Kidney (tissue), 14 donors: Measurements from ENCODE around the gene CCL25. TPM values are rescaled to one million over a fixed set of nuclear protein-coding genes. Genes with fewer than 3 reads are reported as not detected.

Source experiments
- DNase-seq, 5 donors: peaks; one replicate each; pipeline ENCODE4 v3.0.0-alpha.2; 2013 to 2020
- FAIRE-seq: peaks from 2 replicates; lab custom pipeline; 2012; peaks lifted over from hg19 to GRCh38; lab: Jason Lieb, UNC
- H3K27ac ChIP-seq, 2 donors: one replicate each; pipeline ENCODE4 v1.7.0; 2013; ENCODE audit warnings: low read depth in 2 of 2, low read length in 2 of 2, inconsistent platforms in 1 of 2
- H3K27me3 ChIP-seq: one replicate; pipeline ENCODE4 v1.7.1; 2013; ENCODE audit warnings: low read length, inconsistent platforms; ENCODE audit not compliant: control insufficient read depth, insufficient read depth
- H3K36me3 ChIP-seq, 3 donors: one replicate each; pipeline versions ENCODE4 v1.7.0 to v1.7.1; 2013; ENCODE audit warnings: low read length in 3 of 3, control low read depth in 1 of 3, inconsistent platforms in 1 of 3; ENCODE audit not compliant: insufficient read depth in 3 of 3, control insufficient read depth in 2 of 3
- H3K4me1 ChIP-seq, 3 donors: one replicate each; pipeline versions ENCODE4 v1.7.0 to v1.7.1; 2013; ENCODE audit warnings: low read length in 3 of 3, inconsistent platforms in 1 of 3, low read depth in 1 of 3; ENCODE audit not compliant: control insufficient read depth in 2 of 3, insufficient read depth in 2 of 3
- H3K4me3 ChIP-seq, 3 donors: one replicate each; pipeline versions ENCODE4 v1.7.0 to v1.8.1; 2013; ENCODE audit warnings: low read length in 3 of 3, control low read depth in 1 of 3, inconsistent platforms in 1 of 3
- H3K9ac ChIP-seq, 3 donors: one replicate each; pipeline versions ENCODE4 v1.7.0 to v1.7.1; 2013; ENCODE audit warnings: low read length in 3 of 3, control low read depth in 1 of 3, inconsistent platforms in 1 of 3
- H3K9me3 ChIP-seq, 3 donors: one replicate each; pipeline versions ENCODE4 v1.7.0 to v1.7.1; 2013; ENCODE audit warnings: low read length in 3 of 3, control low read depth in 1 of 3, inconsistent platforms in 1 of 3; ENCODE audit not compliant: control insufficient read depth in 2 of 3, insufficient read depth in 1 of 3
- CTCF ChIP-seq: IDR thresholded peaks from 3 replicates; pipeline ENCODE4 v1.5.1; 2012; ENCODE audit warnings: mild to moderate bottlenecking, moderate library complexity, borderline replicate concordance; ENCODE audit not compliant: insufficient read depth; ENCODE audit errors: extremely low read depth
- intact Hi-C: fragments of 100-400 bp; cut with DNase I; formaldehyde crosslinking; loops from one replicate; pipeline ENCODE4 v1.11.1; 2022
- polyA plus RNA-seq: library from polyadenylated mRNA; stranded (reverse); fragments of 350-450 nt; fragmentation: Illumina TruSeq; extraction: RNeasy Lipid Tissue Mini Kit (QIAGEN cat#74804); gene quantifications from one replicate; pipeline ENCODE4 v1.2.3, GENCODE V29; 2014; ENCODE audit warnings: low read depth, low replicate concordance; ENCODE audit not compliant: insufficient read depth
- total RNA-seq: library from RNA; stranded (reverse); fragmentation: NEBNext Ultra II Directional; extraction: Animal tissue kit (Norgen Biotek cat#: 25700); gene quantifications from one replicate; pipeline ENCODE4 v1.2.1, GENCODE V29; 2021
- donor health status: control.
- donor health status: control.
- donor health status: control.
- donor health status: control.
- donor health status: control.
- donor health status: DM: yes; HTN: yes; CAD: no.
- donor health status: Normal renal cell carcinoma (clear cell type).

The CCL25 gene
- total and polyA plus RNA-seq, 2 donors from 2014 or later, result not detected

- DNase-seq (no peak), FAIRE-seq (no peak)
- TF ChIP-seq CTCF, result no peak
- no peaks in the 10 kb centered on the region for H3K27me3 ChIP-seq
- H3K27ac ChIP-seq, result no peak overlapping the region
- intact Hi-C loops, result no loop called here
- no peak overlapping the region for H3K4me3 ChIP-seq
- H3K9ac ChIP-seq, result no peak overlapping the region
- H3K4me1 ChIP-seq, result no peaks in the 10 kb centered on the region
- H3K36me3 ChIP-seq, result no peaks in the 10 kb centered on the region
- H3K9me3 ChIP-seq, result peaks cover 0 to 10% (median 4%) of the 10 kb centered on the region in 3 donors
These were observed 19.4 kb downstream of the CCL25 start for GRCh38 chr19:8071912-8072311.

- H3K27me3 ChIP-seq, result no peaks in the 10 kb centered on the region
- no peak overlapping the region for H3K27ac ChIP-seq
- H3K9me3 ChIP-seq, result peaks cover 0 to 5% (median under 1%) of the 10 kb centered on the region in 3 donors
- no peak overlapping the region for H3K9ac ChIP-seq
- H3K4me3 ChIP-seq, result no peak overlapping the region
- DNase-seq (no peak), FAIRE-seq (no peak)
- no peaks in the 10 kb centered on the region for H3K4me1 ChIP-seq
- no peaks in the 10 kb centered on the region for H3K36me3 ChIP-seq
- no peak for TF ChIP-seq CTCF
- intact Hi-C loops, result no loop called here
These were observed 21.9 kb downstream of the CCL25 start for GRCh38 chr19:8074501-8074900.

GRCh38 chr19:8075158-8076074 lies 22.9 kb downstream of the CCL25 start:
- Histone ChIP-seq H3K27me3 (no peaks in the 10 kb centered on the region), H3K36me3 (no peaks in the 10 kb centered on the region), H3K9me3 (no peaks in the 10 kb centered on the region), H3K4me3 (no peak overlapping the region), H3K4me1 (no peaks in the 10 kb centered on the region), H3K9ac (no peak overlapping the region), H3K27ac (no peak overlapping the region)
- no peak for TF ChIP-seq CTCF
- no peak for FAIRE-seq
- intact Hi-C loops, result no loop called here
- DNase-seq, result peak in 1 of 5 donors; percentile 26
